GM23338 (cell line): ENCODE results near the gene HOTAIR.

Experiments used
- CREB1 ChIP-seq: fragments of 250-450 bp; sonication (Bioruptor Pico); IDR thresholded peaks from 2 replicates; pipeline ENCODE4 v1.5.0; 2020; ENCODE audit warnings: low read depth, mild to moderate bottlenecking, moderate library complexity
- CTCF ChIP-seq, 2 experiments: fragments of 200-600 bp in 1 of 2; sonication (generic) in 1 of 2; conservative IDR thresholded peaks; 2 replicates each; pipeline versions ENCODE4 v1.5.1 to v1.6.1; 2016 to 2017; ENCODE audit warnings: antibody characterized with exemption in 2 of 2, low read depth in 2 of 2, mild to moderate bottlenecking in 2 of 2, moderate library complexity in 1 of 2
- EZH2 ChIP-seq: fragments of 200-600 bp; sonication (generic); IDR thresholded peaks from one replicate; pipeline ENCODE4 v1.8.0; 2017; ENCODE audit warnings: antibody characterized with exemption, mild to moderate bottlenecking, low read depth; ENCODE audit not compliant: unreplicated experiment
- POLR2AphosphoS5 ChIP-seq: IDR thresholded peaks from 2 replicates; pipeline ENCODE4 v1.6.1; 2016; ENCODE audit warnings: antibody characterized with exemption, low read depth

- no peak for TF ChIP-seq CTCF (conservative IDR thresholded peaks at IDR 0.05; ENCODE audit: low read depth in 2 of 2)
- no peak for TF ChIP-seq POLR2AphosphoS5
- peak; percentile 53 for TF ChIP-seq EZH2
- TF ChIP-seq CREB1 (CRISPR knock-in tag): no peak
Measured at GRCh38 chr12:53967421-53967925, 7.3 kb downstream of the HOTAIR start.
